Fibroblast of pulmonary artery (primary cell): ENCODE data around the gene VGLL4.

ENCODE experiments used
- DNase-seq: peaks from one replicate; pipeline ENCODE4 v3.0.0-alpha.2; 2010; ENCODE audit warnings: low read depth
- H3K4me3 ChIP-seq: replicated peaks from 2 replicates; pipeline ENCODE4 v1.5.1; 2011; ENCODE audit warnings: low read depth, mild to moderate bottlenecking, control low read depth, low read length, moderate library complexity
- TF ChIP-seq, protein P1 (sequence below): IDR thresholded peaks from 2 replicates; pipeline ENCODE4 v1.5.1; 2011; ENCODE audit warnings: mild to moderate bottlenecking, control low read depth, low read length, inconsistent platforms; ENCODE audit errors: missing control alignments

VGLL4 gene

DNA sequence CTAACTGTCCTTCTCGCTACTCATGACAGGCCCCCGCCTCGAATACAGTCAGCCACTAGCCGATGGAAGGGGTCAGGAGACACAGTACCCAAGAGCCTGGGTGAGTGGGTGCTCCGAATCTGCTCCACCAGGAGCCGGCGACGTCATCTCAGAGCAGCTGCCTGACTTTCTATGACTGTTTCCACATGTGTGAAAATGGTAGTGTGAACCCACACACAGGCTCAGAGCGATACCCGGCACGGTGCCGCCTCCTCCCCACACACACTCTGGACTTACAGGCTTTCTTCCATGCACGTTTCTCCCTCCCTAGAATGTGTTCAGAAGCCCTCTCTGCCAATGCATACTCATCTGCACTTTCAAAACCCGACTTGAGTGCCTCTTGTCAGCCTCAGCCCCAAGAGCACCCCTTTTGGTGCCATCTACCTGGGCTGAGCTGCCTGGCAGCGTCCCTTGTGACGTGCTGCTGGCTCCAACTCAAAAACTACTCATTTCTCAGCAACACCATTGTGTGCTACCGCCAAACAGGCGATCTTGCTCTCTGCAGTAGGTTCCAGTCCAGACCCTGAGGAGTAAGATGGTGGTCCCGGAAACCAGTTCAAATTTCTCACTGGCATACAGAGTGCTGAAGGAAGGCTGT lies 29.7 kb downstream of the VGLL4 start:
- no peak overlapping the region for H3K4me3 ChIP-seq
- TF ChIP-seq, protein P1, sequence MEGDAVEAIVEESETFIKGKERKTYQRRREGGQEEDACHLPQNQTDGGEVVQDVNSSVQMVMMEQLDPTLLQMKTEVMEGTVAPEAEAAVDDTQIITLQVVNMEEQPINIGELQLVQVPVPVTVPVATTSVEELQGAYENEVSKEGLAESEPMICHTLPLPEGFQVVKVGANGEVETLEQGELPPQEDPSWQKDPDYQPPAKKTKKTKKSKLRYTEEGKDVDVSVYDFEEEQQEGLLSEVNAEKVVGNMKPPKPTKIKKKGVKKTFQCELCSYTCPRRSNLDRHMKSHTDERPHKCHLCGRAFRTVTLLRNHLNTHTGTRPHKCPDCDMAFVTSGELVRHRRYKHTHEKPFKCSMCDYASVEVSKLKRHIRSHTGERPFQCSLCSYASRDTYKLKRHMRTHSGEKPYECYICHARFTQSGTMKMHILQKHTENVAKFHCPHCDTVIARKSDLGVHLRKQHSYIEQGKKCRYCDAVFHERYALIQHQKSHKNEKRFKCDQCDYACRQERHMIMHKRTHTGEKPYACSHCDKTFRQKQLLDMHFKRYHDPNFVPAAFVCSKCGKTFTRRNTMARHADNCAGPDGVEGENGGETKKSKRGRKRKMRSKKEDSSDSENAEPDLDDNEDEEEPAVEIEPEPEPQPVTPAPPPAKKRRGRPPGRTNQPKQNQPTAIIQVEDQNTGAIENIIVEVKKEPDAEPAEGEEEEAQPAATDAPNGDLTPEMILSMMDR: no peak
- DNase-seq: no peak

DNA sequence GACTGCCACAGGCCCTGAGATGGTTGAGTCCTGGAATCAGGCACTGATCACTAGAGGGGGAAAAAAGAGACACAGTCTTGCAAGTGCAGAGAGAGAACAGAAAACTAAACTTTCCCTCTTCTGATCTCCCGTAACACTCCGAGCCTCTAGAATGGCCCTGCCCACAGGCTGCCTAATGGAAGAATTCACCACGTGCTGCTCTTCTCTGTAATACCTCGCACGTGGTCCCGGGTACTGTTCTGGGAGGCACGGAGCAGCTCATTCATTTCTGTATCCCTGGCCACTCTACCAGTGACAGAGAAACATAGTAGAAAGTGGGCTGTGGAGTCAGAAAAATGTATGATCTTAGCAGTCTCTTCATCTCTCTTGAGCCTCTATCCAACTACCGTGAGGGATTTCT lies 30.4 kb downstream of the VGLL4 start:
- H3K4me3 ChIP-seq: no peak overlapping the region
- TF ChIP-seq, protein P1: no peak
- no peak for DNase-seq

DNA sequence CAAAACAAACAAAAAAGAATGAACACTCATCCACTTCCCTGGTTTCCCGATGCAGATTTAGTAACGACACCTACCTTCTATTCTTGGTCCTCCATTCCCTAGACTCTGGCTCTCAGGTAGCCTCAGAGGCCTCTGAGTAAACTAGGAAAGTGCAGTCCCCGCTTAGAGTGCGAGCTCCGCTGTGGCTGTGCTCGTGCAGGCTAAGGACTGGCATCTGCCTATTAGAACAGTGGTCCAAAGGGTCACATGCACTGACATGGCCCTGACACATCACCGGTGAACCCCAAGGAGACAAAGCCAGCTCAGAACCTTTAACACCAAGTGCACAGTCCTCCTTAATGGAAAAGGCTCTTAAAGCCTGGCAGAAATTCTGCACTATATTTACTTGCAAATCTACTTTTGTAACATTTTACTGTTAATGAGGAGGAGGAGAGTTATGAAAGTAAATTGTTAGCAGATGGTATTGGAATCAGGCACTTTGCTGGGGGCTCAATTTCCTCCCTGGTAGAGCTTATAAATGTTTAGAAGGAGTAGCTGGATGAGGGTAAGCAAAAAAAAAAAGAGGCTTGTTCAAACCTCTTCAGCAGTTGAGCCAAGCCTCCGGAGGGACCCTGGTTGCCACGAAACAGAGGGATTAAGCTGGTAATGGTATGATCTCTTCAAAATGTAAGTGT lies 31.1 kb downstream of the VGLL4 start:
- H3K4me3 ChIP-seq: no peak overlapping the region
- TF ChIP-seq, protein P1: no peak
- no peak for DNase-seq

DNA sequence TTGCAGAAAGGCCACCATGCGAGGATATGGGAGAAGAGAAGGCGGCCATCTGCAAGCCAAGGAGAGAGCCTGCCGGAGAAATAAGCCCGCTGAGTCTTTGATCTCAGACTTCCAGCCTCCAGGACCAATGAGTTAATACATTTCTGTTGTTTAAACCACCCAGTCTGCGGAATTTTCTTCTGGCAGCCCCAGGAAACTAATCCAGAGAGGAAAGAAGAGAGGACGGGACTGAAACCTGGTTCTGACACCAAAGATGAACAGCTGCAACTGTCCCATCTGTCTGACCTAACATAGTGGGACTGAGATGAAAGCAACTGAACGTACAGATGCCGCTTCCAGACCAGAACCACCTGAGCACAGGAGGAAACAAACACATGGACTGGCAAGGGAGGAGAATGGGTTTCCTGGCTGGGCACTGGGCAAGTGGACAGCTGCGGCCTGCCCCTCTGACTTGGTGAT lies 32.3 kb downstream of the VGLL4 start:
- TF ChIP-seq, protein P1: no peak
- no peak for DNase-seq
- no peak overlapping the region for H3K4me3 ChIP-seq

DNA sequence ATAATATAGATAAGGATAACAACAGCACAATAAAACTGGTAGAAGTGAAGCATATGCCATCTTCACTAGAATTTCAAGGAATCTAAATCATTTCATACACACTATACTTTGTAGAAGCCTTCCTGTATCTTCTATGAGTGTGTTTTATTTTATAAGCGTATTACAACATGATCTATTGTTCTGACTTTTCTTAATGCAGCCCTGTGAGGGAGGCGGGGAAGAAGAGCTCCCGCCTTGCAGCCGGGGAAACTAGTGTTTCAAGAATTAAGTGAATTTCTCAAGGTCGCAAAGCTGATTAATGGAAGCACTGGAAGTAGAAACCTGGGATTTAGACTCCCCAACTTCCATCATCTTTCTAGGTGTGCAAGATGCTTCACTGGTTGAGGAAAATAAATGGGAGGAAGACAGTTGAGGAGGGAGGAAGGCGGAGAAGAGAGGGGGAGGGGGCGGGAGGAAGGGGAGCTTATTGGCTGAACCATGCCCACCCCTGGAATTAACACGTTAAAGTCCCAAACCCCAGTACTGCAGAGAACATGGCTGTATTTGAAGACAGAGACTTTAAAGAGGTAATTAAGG lies 32.9 kb downstream of the VGLL4 start:
- TF ChIP-seq, protein P1: no peak
- peak overlapping the region; percentile 38 for H3K4me3 ChIP-seq
- peak; percentile 55 for DNase-seq

DNA sequence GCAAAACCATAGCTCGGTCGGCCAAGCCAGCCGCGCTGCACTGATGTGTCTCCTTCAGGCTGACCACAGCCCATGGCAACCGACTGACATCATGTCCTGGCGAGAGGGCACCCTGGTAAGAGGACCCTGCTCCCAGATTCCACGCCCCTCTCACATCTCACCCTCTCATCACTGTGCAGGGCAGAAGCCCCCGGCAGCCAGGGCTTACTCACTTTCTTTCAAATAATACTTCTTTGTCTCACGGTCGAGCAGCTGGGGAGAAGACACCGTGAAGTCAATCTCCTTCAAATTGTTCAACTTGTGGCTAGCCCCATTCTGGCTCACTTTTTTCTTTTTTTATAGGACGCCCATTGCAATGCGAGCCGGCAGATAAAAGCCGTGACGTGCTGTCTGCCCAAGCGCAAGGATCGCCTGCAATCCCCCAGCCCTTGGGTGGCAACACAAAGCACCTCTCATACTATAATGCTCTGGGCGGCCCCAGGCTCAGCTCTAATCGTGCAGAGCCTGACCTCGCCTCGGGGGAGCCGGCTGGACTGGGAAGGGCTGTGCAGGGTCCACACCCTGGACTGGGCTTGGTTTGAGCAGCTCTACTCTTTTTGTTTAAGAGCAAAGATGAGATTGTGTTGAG lies 33.6 kb downstream of the VGLL4 start:
- peak; percentile 67 for DNase-seq
- TF ChIP-seq, protein P1: no peak
- H3K4me3 ChIP-seq: peak overlapping the region; percentile 38
